ENCODE data around the gene FARP2.

DNA sequence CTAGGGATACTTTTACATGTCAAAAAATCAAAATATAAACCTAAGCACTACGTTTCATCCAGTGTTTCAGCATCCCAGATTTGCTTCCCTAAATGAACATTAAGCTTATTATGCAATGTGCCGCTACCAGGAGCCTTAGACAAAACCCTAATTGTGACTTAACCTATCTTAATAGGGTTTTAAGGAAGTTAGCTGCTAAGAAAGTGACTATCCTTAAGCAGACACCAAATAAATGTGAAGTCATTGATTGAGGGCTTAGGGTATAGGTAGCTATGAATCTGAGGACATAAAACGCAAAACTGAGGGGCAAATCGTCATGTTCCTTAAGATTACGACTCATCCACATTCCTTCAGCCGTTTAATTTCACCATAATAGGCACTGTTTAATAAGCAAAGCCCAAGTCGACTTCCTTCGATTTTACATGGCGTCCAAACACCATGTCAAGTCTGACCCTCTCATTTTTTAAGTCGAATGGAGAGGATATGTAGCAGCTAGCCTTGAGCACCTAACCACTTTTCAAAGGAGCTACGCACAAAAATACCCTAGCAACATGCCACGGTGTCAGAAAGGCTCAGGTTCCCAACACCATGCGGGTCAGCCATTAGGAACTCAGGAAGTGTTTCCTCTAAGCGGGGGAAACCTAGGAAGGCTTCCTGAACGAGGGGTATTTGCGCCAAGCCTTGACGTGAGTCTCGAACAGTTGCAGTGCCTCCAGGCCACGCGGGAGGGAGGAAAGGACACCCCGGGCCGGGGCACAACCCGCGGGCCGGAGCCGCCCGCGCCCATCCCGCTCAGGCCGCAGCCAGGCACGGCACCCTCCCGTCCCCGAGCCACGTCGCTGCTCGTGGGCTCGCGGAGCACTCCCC is 41.6 kb upstream of the FARP2 start:
- no peak for TF ChIP-seq EP300 (IDR thresholded peaks at IDR 0.05; ENCODE audit: borderline replicate concordance in 1 of 2, low read depth in 1 of 2, low read length in 1 of 2)
- TF ChIP-seq ELF1 (IDR thresholded peaks at IDR 0.05): no peak
- TF ChIP-seq CTCF (IDR thresholded peaks at IDR 0.05): no peak
- TF ChIP-seq GATA2 (CRISPR knock-in tag; IDR thresholded peaks at IDR 0.05): no peak
